WTC11 (cell line): ENCODE results near the gene CLEC16A.

ENCODE experiments used
- CTCF ChIP-seq: fragments of 200-600 bp; IDR thresholded peaks from 2 replicates; pipeline ENCODE4 v1.8.0; 2022; ENCODE audit warnings: antibody characterized with exemption
- FOXJ3 ChIP-seq: sonication (generic); formaldehyde crosslinking; IDR thresholded peaks from 2 replicates; pipeline ENCODE4 v1.9.0; 2021; ENCODE audit warnings: missing genetic modification reagents, mild to moderate bottlenecking, borderline replicate concordance
- FOXP1 ChIP-seq: sonication (generic); formaldehyde crosslinking; IDR thresholded peaks from 2 replicates; pipeline ENCODE4 v1.8.0; 2022; ENCODE audit warnings: missing genetic modification reagents, mild to moderate bottlenecking, moderate library complexity, borderline replicate concordance
- JUN ChIP-seq: sonication (generic); formaldehyde crosslinking; IDR thresholded peaks from 2 replicates; pipeline ENCODE4 v1.8.0; 2023; ENCODE audit warnings: mild to moderate bottlenecking, missing genetic modification reagents
- NR1H2 ChIP-seq: sonication (generic); formaldehyde crosslinking; IDR thresholded peaks from 2 replicates; pipeline ENCODE4 v1.9.0; 2021; ENCODE audit warnings: mild to moderate bottlenecking, moderate library complexity, missing genetic modification reagents
- OVOL2 ChIP-seq: fragments of 250-450 bp; sonication (Bioruptor Pico); IDR thresholded peaks from 2 replicates; pipeline ENCODE4 v1.9.0; 2021; ENCODE audit warnings: mild to moderate bottlenecking, borderline replicate concordance
- SMAD3 ChIP-seq: sonication (generic); formaldehyde crosslinking; IDR thresholded peaks from 2 replicates; pipeline ENCODE4 v1.8.0; 2022; ENCODE audit warnings: missing genetic modification reagents, mild to moderate bottlenecking, borderline replicate concordance
- TCF7 ChIP-seq: sonication (generic); formaldehyde crosslinking; IDR thresholded peaks from 2 replicates; pipeline ENCODE4 v1.8.0; 2022; ENCODE audit warnings: mild to moderate bottlenecking, low read depth, missing genetic modification reagents, moderate library complexity
- TF ChIP-seq, protein P1 (sequence below): sonication (generic); formaldehyde crosslinking; IDR thresholded peaks from 2 replicates; pipeline ENCODE4 v1.8.0; 2022; ENCODE audit warnings: mild to moderate bottlenecking, missing genetic modification reagents
- TF ChIP-seq, protein P2 (sequence below): fragments of 250-450 bp; sonication (Bioruptor Pico); IDR thresholded peaks from 2 replicates; pipeline ENCODE4 v1.9.0; 2021; ENCODE audit warnings: mild to moderate bottlenecking

DNA sequence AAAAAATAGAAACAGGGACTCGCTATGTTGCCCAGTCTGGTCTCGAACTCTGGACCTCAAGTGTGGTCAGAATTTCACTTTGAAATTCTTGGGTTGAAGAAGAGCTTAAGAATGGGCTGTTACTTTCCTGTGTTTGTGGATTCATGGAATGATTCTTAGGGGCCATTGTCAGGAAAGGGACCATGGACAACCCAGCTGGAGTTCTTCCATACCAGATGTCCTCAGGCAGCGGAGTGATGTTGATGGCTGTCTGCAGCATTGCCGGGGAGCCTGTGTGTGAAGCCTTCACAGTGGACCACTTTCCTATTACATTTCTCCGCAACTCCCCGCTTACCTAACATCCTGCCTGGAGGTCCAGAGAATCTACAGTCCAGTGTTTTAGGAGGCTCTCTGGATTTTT is 145.9 kb downstream of the CLEC16A start:
- TF ChIP-seq JUN (CRISPR knock-in tag), result no peak
- TF ChIP-seq CTCF, result no peak
- TF ChIP-seq, protein P1, sequence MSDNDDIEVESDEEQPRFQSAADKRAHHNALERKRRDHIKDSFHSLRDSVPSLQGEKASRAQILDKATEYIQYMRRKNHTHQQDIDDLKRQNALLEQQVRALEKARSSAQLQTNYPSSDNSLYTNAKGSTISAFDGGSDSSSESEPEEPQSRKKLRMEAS (CRISPR knock-in tag), result no peak
- TF ChIP-seq FOXP1 (CRISPR knock-in tag), result no peak
- TF ChIP-seq FOXJ3 (CRISPR knock-in tag), result no peak
- no peak for TF ChIP-seq NR1H2 (CRISPR knock-in tag)
- TF ChIP-seq OVOL2, result no peak
- TF ChIP-seq, protein P2, sequence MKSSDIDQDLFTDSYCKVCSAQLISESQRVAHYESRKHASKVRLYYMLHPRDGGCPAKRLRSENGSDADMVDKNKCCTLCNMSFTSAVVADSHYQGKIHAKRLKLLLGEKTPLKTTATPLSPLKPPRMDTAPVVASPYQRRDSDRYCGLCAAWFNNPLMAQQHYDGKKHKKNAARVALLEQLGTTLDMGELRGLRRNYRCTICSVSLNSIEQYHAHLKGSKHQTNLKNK (CRISPR knock-in tag), result no peak
- no peak for TF ChIP-seq SMAD3 (CRISPR knock-in tag)
- TF ChIP-seq TCF7 (CRISPR knock-in tag), result no peak
